Ovary (tissue), 9 donors: ENCODE measurements around the gene SPDYE5. TPM values are rescaled to one million over a fixed set of nuclear protein-coding genes. Genes with fewer than 3 reads are reported as not detected.
"Not testable (repeated sequence)": the region's sequence is repeated elsewhere in the genome, so short reads cannot be mapped to it uniquely, and the experiment has no call there.

Experiments used
- DNase-seq, 5 donors: peaks; one replicate each; pipeline ENCODE4 v3.0.0-alpha.2; 2019 to 2020
- H3K27ac ChIP-seq, 2 donors: fragments of 200-600 bp; one replicate each; pipeline versions ENCODE4 v1.5.1 to v1.8.0; 2019 to 2022
- H3K27me3 ChIP-seq: fragments of 200-600 bp; one replicate; pipeline ENCODE4 v1.8.0; 2022
- H3K36me3 ChIP-seq: fragments of 200-600 bp; sonication (generic); one replicate; pipeline ENCODE4 v1.5.1; 2019
- H3K4me1 ChIP-seq: one replicate; pipeline ENCODE4 v1.8.1; 2013; ENCODE audit warnings: mild to moderate bottlenecking, moderate library complexity; ENCODE audit not compliant: insufficient read depth
- H3K4me3 ChIP-seq: fragments of 200-600 bp; sonication (generic); one replicate; pipeline ENCODE4 v1.5.1; 2017
- H3K9me3 ChIP-seq, 2 donors: fragments of 200-600 bp in 1 of 2; sonication (generic) in 1 of 2; one replicate each; pipeline versions ENCODE4 v1.5.1 to v1.8.1; 2013 to 2019; ENCODE audit warnings: mild to moderate bottlenecking in 1 of 2, moderate library complexity in 1 of 2
- CTCF ChIP-seq, 3 donors: fragments of 450-650 bp in 2 of 3; fragments of 200-600 bp in 1 of 3; IDR thresholded peaks; one replicate each; pipeline versions ENCODE4 v1.5.1 to v1.8.0; 2016 to 2022; ENCODE audit warnings: antibody characterized with exemption in 3 of 3, mild to moderate bottlenecking in 1 of 3
- EP300 ChIP-seq: sonication (generic); formaldehyde crosslinking; IDR thresholded peaks from one replicate; pipeline ENCODE4 v1.6.1; 2017; ENCODE audit warnings: antibody characterized with exemption
- POLR2A ChIP-seq: fragments of 450-650 bp; IDR thresholded peaks from one replicate; pipeline ENCODE4 v1.6.1; 2017; ENCODE audit warnings: antibody characterized with exemption, mild to moderate bottlenecking, moderate library complexity
- WGBS, 3 donors: extraction: QIAGEN DNeasy Blood & Tissue Kit in 1 of 3; methylation state at CpG; one replicate each; pipeline versions ENCODE4 v1.1.5 to v1.1.7; 2013 to 2017; 5-methylcytosine and 5-hydroxymethylcytosine counted together
- intact Hi-C, 4 donors: fragments of 100-400 bp; cut with DNase I; formaldehyde crosslinking; loops; one replicate each; pipeline versions ENCODE4 v1.11.0 to v1.15.1; 2022 to 2023
- polyA plus RNA-seq, 2 donors: library from polyadenylated mRNA; stranded (reverse); fragments of 200-250 nt in 1 of 2; fragments of 350-450 nt in 1 of 2; fragmentation: Illumina TruSeq in 1 of 2; extraction: RNeasy Lipid Tissue Mini Kit (QIAGEN cat#74804) in 1 of 2; gene quantifications; one replicate each; pipeline ENCODE4 v1.2.3, GENCODE V29; 2013 to 2014
- total RNA-seq, 7 donors: library from RNA; depleted of rRNA in 2 of 7; stranded (reverse); fragments of >200 nt in 2 of 7; fragmentation: NEBNext Ultra II Directional in 3 of 7; extraction: Animal tissue kit (Norgen Biotek cat#: 25700) in 3 of 7; gene quantifications; one replicate each; pipeline versions ENCODE4 v1.1.0 to v1.2.4, GENCODE V29; 2016 to 2023
- donor health status: DM: no; HTN: no; CAD: no; lungs with moderate emphysema.
- donor health status: DM: no; HTN: no; CAD: no.
- donor health status: Bipolar disorder and iron deficiency.
- donor health status: DM: yes; HTN: yes; CAD: no.
- donor health status: DM: no; HTN: no; CAD: no.
- donor health status: DM: yes; HTN: yes; CAD: no.

The SPDYE5 gene
- total and polyA plus RNA-seq, 9 donors: 0.07 to 0.20 (median 0.15) TPM; not detected in 4

- H3K4me1 ChIP-seq, H3K36me3 ChIP-seq, H3K9me3 ChIP-seq, H3K27me3 ChIP-seq, intact Hi-C loops: not testable (repeated sequence)
- peak in 2 of 5 donors; percentile 31 to 36 for DNase-seq
- WGBS, 3 donors: 1% methylated on average over 23 to 32 of the region's 32 CpGs
- peak overlapping the region; percentile 79 for H3K4me3 ChIP-seq
- peak overlapping the region; percentile 82 to 83 for H3K27ac ChIP-seq
Observed at GRCh38 chr7:75485355-75485978, 6.7 kb upstream of the SPDYE5 start.

GRCh38 chr7:75485979-75486643, 6.0 kb upstream of the SPDYE5 start, which contains the start of gene POM121C:
POM121C (minus strand) TSS chr7:75486299; CDS start chr7:75441496, 44,803 bp downstream.
- H3K36me3 ChIP-seq, intact Hi-C loops, H3K9me3 ChIP-seq, H3K27me3 ChIP-seq, H3K4me1 ChIP-seq: not testable (repeated sequence)
- peak; percentile 91 to 94 (median 92) for DNase-seq
- H3K27ac ChIP-seq: peak within 1 kb of the TSS; percentile 82 to 83
- WGBS, 3 donors: 0 to 1% (median 0%) methylated on average over 46 to 49 of the region's 49 CpGs
- peak within 1 kb of the TSS; percentile 79 for H3K4me3 ChIP-seq

- H3K36me3 ChIP-seq, H3K4me1 ChIP-seq, intact Hi-C loops, H3K27me3 ChIP-seq, H3K27ac ChIP-seq, H3K9me3 ChIP-seq, H3K4me3 ChIP-seq, DNase-seq: not testable (repeated sequence)
- 88 to 100% (median 92%) methylated on average over 1 to 2 of the region's 4 CpGs for WGBS, 3 donors
Observed at GRCh38 chr7:75509033-75509432, 16.9 kb downstream of the SPDYE5 start.

GRCh38 chr7:75518842-75519241, 26.7 kb downstream of the SPDYE5 start:
- intact Hi-C loops, DNase-seq, H3K36me3 ChIP-seq, H3K27ac ChIP-seq, H3K9me3 ChIP-seq, H3K27me3 ChIP-seq, H3K4me1 ChIP-seq, H3K4me3 ChIP-seq: not testable (repeated sequence)
- WGBS, 3 donors: 63 to 78% (median 67%) methylated on average over 2 of the region's 2 CpGs

- intact Hi-C loops, H3K27ac ChIP-seq, H3K4me3 ChIP-seq, H3K9me3 ChIP-seq, DNase-seq, H3K4me1 ChIP-seq, H3K36me3 ChIP-seq, H3K27me3 ChIP-seq: not testable (repeated sequence)
Observed at GRCh38 chr7:75521727-75522126, 29.6 kb downstream of the SPDYE5 start.

GRCh38 chr7:75527224-75527722, 35.2 kb downstream of the SPDYE5 start:
- H3K36me3 ChIP-seq, H3K4me1 ChIP-seq, intact Hi-C loops, H3K9me3 ChIP-seq, H3K27me3 ChIP-seq: not testable (repeated sequence)
- peak in 2 of 5 donors; percentile 37 to 41 for DNase-seq
- Histone ChIP-seq H3K27ac (peak overlapping the region; percentile 47 to 66), H3K4me3 (peak overlapping the region; percentile 81)
- 0 to 1% (median 1%) methylated on average over 27 to 37 of the region's 37 CpGs for WGBS, 3 donors

- peaks cover 3% of the 10 kb centered on the region for H3K4me1 ChIP-seq
- no peaks in the 10 kb centered on the region for H3K9me3 ChIP-seq
- no peak overlapping the region for H3K27ac ChIP-seq
- no peak overlapping the region for H3K4me3 ChIP-seq
- WGBS, 3 donors: 58 to 69% (median 62%) methylated on average over 6 of the region's 6 CpGs
- no peaks in the 10 kb centered on the region for H3K36me3 ChIP-seq
- TF ChIP-seq POLR2A: no peak
- no peak for TF ChIP-seq EP300
- TF ChIP-seq CTCF (IDR thresholded peaks at IDR 0.05): no peak
- no peak for DNase-seq
- H3K27me3 ChIP-seq: no peaks in the 10 kb centered on the region
- intact Hi-C loops: no loop called here
Observed at GRCh38 chr7:75531359-75531821, 39.3 kb downstream of the SPDYE5 start.
